KMS-11 (cell line): Measurements from ENCODE around the gene STX16.

Experiments
- H2AFZ ChIP-seq: fragments of 200-600 bp; sonication (generic); 2 replicates; pipeline ENCODE4 v1.6.1; 2016; ENCODE audit warnings: antibody characterized with exemption, mixed run types, low read depth
- H3K27ac ChIP-seq: fragments of 200-600 bp; sonication (generic); 2 replicates; pipeline ENCODE4 v1.6.1; 2016; ENCODE audit warnings: mild to moderate bottlenecking, mixed run types
- H3K27me3 ChIP-seq: fragments of 200-600 bp; sonication (generic); 2 replicates; pipeline ENCODE4 v1.6.1; 2017; ENCODE audit warnings: mild to moderate bottlenecking, low read depth, mixed run types, moderate library complexity; ENCODE audit not compliant: insufficient read depth
- H3K36me3 ChIP-seq: fragments of 200-600 bp; sonication (generic); 2 replicates; pipeline ENCODE4 v1.6.1; 2017; ENCODE audit warnings: mild to moderate bottlenecking, mixed run types; ENCODE audit not compliant: insufficient read depth
- H3K4me1 ChIP-seq: fragments of 200-600 bp; sonication (generic); 2 replicates; pipeline ENCODE4 v1.6.1; 2016; ENCODE audit warnings: mild to moderate bottlenecking, low read depth, mixed run types; ENCODE audit not compliant: poor library complexity, severe bottlenecking
- H3K4me2 ChIP-seq: fragments of 200-600 bp; sonication (generic); 2 replicates; pipeline ENCODE4 v1.7.0; 2016; ENCODE audit warnings: mild to moderate bottlenecking, mixed run types
- H3K4me3 ChIP-seq: fragments of 200-600 bp; sonication (generic); IDR thresholded peaks from 2 replicates; pipeline ENCODE4 v1.6.1; 2017; ENCODE audit warnings: low read depth, low read length, mixed read lengths; ENCODE audit not compliant: insufficient read depth
- H3K79me2 ChIP-seq: fragments of 200-600 bp; sonication (generic); 2 replicates; pipeline ENCODE4 v1.6.1; 2016; ENCODE audit warnings: low read depth, mixed run types; ENCODE audit not compliant: insufficient read depth
- H3K9ac ChIP-seq: fragments of 200-600 bp; sonication (generic); 2 replicates; pipeline ENCODE4 v1.6.1; 2016; ENCODE audit warnings: mild to moderate bottlenecking, mixed run types
- H4K20me1 ChIP-seq: fragments of 200-600 bp; sonication (generic); 2 replicates; pipeline ENCODE4 v1.6.1; 2016; ENCODE audit warnings: mild to moderate bottlenecking, mixed run types; ENCODE audit not compliant: insufficient read depth
- TF ChIP-seq, protein P1 (sequence below): fragments of 200-600 bp; sonication (generic); conservative IDR thresholded peaks from 2 replicates; pipeline ENCODE4 v1.6.1; 2017; ENCODE audit warnings: low read depth, mild to moderate bottlenecking, antibody characterized with exemption, low read length, moderate library complexity, mixed read lengths

Gene STX16

DNA sequence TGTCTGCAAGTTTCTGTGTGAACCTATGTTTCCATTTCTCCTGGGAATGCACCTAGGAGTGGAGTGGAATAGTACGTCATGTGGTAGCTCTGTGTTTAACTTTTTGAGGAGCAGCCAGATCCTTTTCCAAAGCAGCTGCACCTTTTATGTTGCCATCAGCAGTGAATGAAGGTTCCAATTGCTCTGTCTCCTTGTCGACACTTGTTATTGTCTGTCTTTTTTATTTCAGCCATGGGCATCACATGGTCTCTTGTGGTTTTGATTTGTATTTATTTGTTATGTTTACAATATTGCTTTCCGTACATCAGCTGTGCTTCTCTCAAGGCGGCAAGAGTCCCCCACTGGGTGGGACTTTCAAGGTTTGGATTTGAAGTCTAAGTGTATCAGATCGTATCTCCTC is 33.9 kb upstream of the STX16 start:
- H3K9ac ChIP-seq, result no peak overlapping the region

DNA sequence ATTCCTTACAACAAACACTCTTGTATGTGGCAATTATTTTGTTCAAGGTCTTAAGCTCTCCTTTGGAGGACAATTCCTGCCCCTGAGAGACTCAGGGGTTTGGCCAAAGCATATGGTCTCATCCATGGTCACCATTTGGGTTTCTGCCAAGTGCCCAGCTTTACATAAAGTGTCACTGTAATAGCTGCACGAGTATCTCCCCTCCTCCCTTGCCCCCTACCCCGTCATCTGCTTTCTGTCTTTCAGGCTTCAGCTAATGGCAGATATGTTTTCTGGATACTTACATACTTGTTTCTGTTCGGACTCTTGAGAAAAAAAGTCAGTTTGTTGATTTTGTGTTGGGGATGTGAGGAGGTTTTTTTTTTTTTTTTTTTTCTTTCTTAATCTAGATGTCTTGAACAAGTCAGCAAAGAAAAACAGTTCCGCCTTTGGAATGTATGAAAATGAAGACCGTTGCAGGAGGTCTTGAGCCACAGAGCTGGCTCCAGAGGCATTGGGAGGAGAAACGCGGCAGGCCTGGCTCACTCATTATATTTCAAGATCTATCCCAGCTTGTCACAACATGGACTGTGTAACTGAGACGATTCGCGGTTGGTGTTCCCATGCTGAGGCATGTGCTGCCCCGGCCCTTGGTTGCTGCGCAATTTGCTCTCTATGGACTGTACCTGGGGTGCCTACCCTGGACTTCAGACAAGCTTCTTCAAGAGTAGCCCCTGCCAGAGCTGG is 32.6 kb upstream of the STX16 start:
- no peaks in the 10 kb centered on the region for H3K79me2 ChIP-seq
- no peaks in the 10 kb centered on the region for H3K4me1 ChIP-seq
- no peaks in the 10 kb centered on the region for H4K20me1 ChIP-seq
- no peaks in the 10 kb centered on the region for H3K36me3 ChIP-seq
- no peak overlapping the region for H3K4me3 ChIP-seq
- H3K4me2 ChIP-seq, result no peak overlapping the region
- H2AFZ ChIP-seq, result no peak overlapping the region
- no peak overlapping the region for H3K27ac ChIP-seq
- no peak overlapping the region for H3K9ac ChIP-seq
- peaks cover 72% of the 10 kb centered on the region for H3K27me3 ChIP-seq
- TF ChIP-seq, protein P1, sequence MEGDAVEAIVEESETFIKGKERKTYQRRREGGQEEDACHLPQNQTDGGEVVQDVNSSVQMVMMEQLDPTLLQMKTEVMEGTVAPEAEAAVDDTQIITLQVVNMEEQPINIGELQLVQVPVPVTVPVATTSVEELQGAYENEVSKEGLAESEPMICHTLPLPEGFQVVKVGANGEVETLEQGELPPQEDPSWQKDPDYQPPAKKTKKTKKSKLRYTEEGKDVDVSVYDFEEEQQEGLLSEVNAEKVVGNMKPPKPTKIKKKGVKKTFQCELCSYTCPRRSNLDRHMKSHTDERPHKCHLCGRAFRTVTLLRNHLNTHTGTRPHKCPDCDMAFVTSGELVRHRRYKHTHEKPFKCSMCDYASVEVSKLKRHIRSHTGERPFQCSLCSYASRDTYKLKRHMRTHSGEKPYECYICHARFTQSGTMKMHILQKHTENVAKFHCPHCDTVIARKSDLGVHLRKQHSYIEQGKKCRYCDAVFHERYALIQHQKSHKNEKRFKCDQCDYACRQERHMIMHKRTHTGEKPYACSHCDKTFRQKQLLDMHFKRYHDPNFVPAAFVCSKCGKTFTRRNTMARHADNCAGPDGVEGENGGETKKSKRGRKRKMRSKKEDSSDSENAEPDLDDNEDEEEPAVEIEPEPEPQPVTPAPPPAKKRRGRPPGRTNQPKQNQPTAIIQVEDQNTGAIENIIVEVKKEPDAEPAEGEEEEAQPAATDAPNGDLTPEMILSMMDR, result no peak

More for the DNA sequence above, 33.9 kb upstream of the STX16 start:
- no peaks in the 10 kb centered on the region for H3K4me1 ChIP-seq
- no peaks in the 10 kb centered on the region for H4K20me1 ChIP-seq
- TF ChIP-seq, protein P1, result no peak
- H3K4me3 ChIP-seq, result no peak overlapping the region
- no peak overlapping the region for H3K27ac ChIP-seq
- no peak overlapping the region for H3K4me2 ChIP-seq
- no peaks in the 10 kb centered on the region for H3K79me2 ChIP-seq
- H3K27me3 ChIP-seq, result peaks cover 75% of the 10 kb centered on the region
- H2AFZ ChIP-seq, result no peak overlapping the region
- H3K36me3 ChIP-seq, result no peaks in the 10 kb centered on the region

DNA sequence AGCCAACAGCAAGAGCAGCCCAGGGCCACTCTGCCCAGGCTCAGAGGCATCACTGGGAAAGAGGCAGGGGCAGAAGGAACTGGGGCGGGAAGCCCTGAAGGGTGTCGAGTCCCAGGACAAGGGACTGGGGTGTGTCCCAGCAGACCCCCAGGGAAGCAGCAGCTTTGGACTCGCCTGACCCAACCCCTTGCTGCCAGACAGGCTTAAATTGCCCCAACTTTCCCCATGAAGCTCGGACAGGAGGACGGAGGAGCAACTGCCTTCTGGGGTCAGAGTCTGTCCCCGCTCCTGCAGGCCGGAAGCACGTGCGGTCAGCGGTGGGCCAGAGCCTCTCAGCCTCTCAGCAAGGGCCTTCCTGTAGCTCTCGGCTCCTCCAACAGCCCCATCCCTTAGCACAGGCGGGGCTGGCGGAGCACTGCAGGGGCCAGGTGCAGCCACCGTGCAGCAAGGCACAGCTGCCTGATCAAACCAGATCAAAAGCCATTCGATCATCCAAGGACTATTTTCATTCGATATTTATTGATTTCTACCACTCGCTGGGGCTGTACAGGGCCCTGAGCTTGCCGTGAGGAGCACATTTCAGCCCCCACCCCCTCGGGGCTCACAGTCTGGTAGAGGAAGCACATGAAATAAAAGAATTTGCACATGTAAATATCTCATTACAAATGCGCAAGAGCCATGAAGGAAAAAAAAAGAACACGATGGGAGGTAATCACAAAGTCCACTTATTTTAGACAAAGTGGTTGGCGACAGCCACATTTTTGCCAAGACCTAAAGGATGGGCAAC is 31.8 kb upstream of the STX16 start:
- no peaks in the 10 kb centered on the region for H3K36me3 ChIP-seq
- H4K20me1 ChIP-seq, result no peaks in the 10 kb centered on the region
- H3K27me3 ChIP-seq, result peaks cover 66% of the 10 kb centered on the region
- H3K4me3 ChIP-seq, result no peak overlapping the region
- H3K4me2 ChIP-seq, result no peak overlapping the region
- H3K9ac ChIP-seq, result no peak overlapping the region
- H3K27ac ChIP-seq, result no peak overlapping the region
- no peaks in the 10 kb centered on the region for H3K4me1 ChIP-seq
- H2AFZ ChIP-seq, result no peak overlapping the region
- H3K79me2 ChIP-seq, result no peaks in the 10 kb centered on the region
- TF ChIP-seq, protein P1, result no peak

DNA sequence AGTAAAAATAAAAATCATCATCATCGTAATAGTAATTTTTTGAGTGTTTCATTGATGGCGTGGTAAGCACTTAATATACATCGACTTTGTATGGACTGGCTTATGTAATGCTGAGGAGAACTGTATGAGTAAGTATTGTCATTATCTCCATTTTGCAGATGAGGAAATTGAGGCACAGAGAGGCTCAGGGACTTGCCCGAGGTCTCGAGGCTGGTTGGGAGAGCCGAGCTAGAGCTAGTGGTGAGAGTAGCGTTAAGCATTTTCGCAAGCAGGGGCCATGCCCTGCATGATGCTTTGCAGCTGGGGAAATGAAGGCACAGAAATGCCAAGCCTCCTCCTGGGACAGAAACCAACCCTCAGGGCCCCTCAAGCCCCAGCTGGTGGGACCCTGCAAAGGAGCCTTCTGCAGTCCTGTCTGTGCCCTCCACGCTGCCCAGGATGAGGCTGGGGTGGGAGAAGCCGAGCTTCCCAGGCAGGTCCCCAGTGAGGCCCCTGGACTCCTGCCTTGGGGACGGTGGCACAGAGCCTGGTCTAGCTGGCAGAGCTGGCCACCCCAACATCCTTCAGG is 31.1 kb upstream of the STX16 start:
- Histone ChIP-seq H3K27me3 (peaks cover 67% of the 10 kb centered on the region), H2AFZ (no peak overlapping the region), H3K4me2 (no peak overlapping the region), H3K9ac (no peak overlapping the region), H4K20me1 (no peaks in the 10 kb centered on the region), H3K27ac (no peak overlapping the region), H3K4me3 (no peak overlapping the region), H3K79me2 (no peaks in the 10 kb centered on the region), H3K4me1 (no peaks in the 10 kb centered on the region), H3K36me3 (no peaks in the 10 kb centered on the region)
- TF ChIP-seq, protein P1, result no peak
